ENCODE results near the gene SLC25A39.

Gene SLC25A39

GRCh38 chr17:44310188-44310587 is 14.4 kb downstream of the SLC25A39 start:
- TF ChIP-seq CTCF (IDR thresholded peaks at IDR 0.05; ENCODE audit: control insufficient read depth, insufficient read depth, low read depth, low read length, missing control alignments): no peak
- no peak for DNase-seq (ENCODE audit: low read depth)

GRCh38 chr17:44309472-44309871 is 15.2 kb downstream of the SLC25A39 start:
- no peak overlapping the region for H3K4me3 ChIP-seq (ENCODE audit: control insufficient read depth, low read depth, low read length)
- DNase-seq (ENCODE audit: low read depth): no peak
- no peak for TF ChIP-seq CTCF (IDR thresholded peaks at IDR 0.05; ENCODE audit: control insufficient read depth, insufficient read depth, low read depth, low read length, missing control alignments)

More at GRCh38 chr17:44310188-44310587, 14.4 kb downstream of the SLC25A39 start:
- no peak overlapping the region for H3K4me3 ChIP-seq (ENCODE audit: control insufficient read depth, low read depth, low read length)

GRCh38 chr17:44308865-44309264 is 15.8 kb downstream of the SLC25A39 start:
- H3K4me3 ChIP-seq (ENCODE audit: control insufficient read depth, low read depth, low read length): no peak overlapping the region
- DNase-seq (ENCODE audit: low read depth): no peak
- TF ChIP-seq CTCF (IDR thresholded peaks at IDR 0.05; ENCODE audit: control insufficient read depth, insufficient read depth, low read depth, low read length, missing control alignments): no peak

- H3K4me3 ChIP-seq (ENCODE audit: control insufficient read depth, low read depth, low read length): peak within 1 kb of the TSS; percentile 27
- DNase-seq (ENCODE audit: low read depth): no peak
Measured at GRCh38 chr17:44308320-44308818, 16.3 kb downstream of the SLC25A39 start, which contains the start of gene RUNDC3A. Gene RUNDC3A (plus strand): TSS chr17:44308601. CDS start chr17:44308833, 232 bp downstream.

GRCh38 chr17:44307387-44308186 is 17.0 kb downstream of the SLC25A39 start:
- TF ChIP-seq CTCF (IDR thresholded peaks at IDR 0.05; ENCODE audit: control insufficient read depth, insufficient read depth, low read depth, low read length, missing control alignments): no peak
- DNase-seq (ENCODE audit: low read depth): no peak
- no peak overlapping the region; the same call in 1 of the 2 replicates for H3K4me3 ChIP-seq (ENCODE audit: control insufficient read depth, low read depth, low read length)

More at GRCh38 chr17:44308320-44308818, 16.3 kb downstream of the SLC25A39 start, which contains the start of gene RUNDC3A:
- TF ChIP-seq CTCF (IDR thresholded peaks at IDR 0.05; ENCODE audit: control insufficient read depth, insufficient read depth, low read depth, low read length, missing control alignments): no peak

- H3K4me3 ChIP-seq (ENCODE audit: control insufficient read depth, low read depth, low read length): no peak overlapping the region
- TF ChIP-seq CTCF (IDR thresholded peaks at IDR 0.05; ENCODE audit: control insufficient read depth, insufficient read depth, low read depth, low read length, missing control alignments): no peak
- DNase-seq (ENCODE audit: low read depth): no peak
Measured at GRCh38 chr17:44304651-44305050, 20.0 kb downstream of the SLC25A39 start.

All from AG09309 (cell line).